SKM-1 (cell line): ENCODE data around the gene ZNF778.
"Not testable (repeated sequence)": the region's sequence is repeated elsewhere in the genome, so short reads cannot be mapped to it uniquely, and the experiment has no call there.

ENCODE experiments used
- DNase-seq: peaks from one replicate; lab custom pipeline; 2025; ENCODE audit not compliant: unreplicated experiment; lab: John Stamatoyannopoulos, UW

ZNF778 gene

GRCh38 chr16:89210904-89211515 is 6.5 kb upstream of the ZNF778 start:
- DNase-seq: no peak

GRCh38 chr16:89216315-89217137 is 977 bp upstream of the ZNF778 start:
- DNase-seq: peak; percentile 40

- DNase-seq: no peak
Observed at GRCh38 chr16:89217138-89217387, 440 bp upstream of the ZNF778 start.

GRCh38 chr16:89219365-89219764 is 1.9 kb downstream of the ZNF778 start:
- no peak for DNase-seq

GRCh38 chr16:89221604-89222003 is 4.1 kb downstream of the ZNF778 start:
- DNase-seq: no peak

GRCh38 chr16:89222931-89223330 is 5.4 kb downstream of the ZNF778 start:
- DNase-seq: no peak

- DNase-seq: no peak
Observed at GRCh38 chr16:89224665-89225064, 7.2 kb downstream of the ZNF778 start.

GRCh38 chr16:89230255-89230654 is 12.8 kb downstream of the ZNF778 start:
- no peak for DNase-seq

GRCh38 chr16:89232107-89232506 is 14.6 kb downstream of the ZNF778 start:
- DNase-seq: no peak

GRCh38 chr16:89233678-89234490 is 16.4 kb downstream of the ZNF778 start:
- peak; percentile 52 for DNase-seq

GRCh38 chr16:89237733-89238132 is 20.2 kb downstream of the ZNF778 start:
- DNase-seq: no peak

- peak; percentile 28 for DNase-seq
Observed at GRCh38 chr16:89241187-89242007, 23.9 kb downstream of the ZNF778 start.

GRCh38 chr16:89242795-89243200 is 25.3 kb downstream of the ZNF778 start:
- no peak for DNase-seq

GRCh38 chr16:89243664-89244063 is 26.2 kb downstream of the ZNF778 start:
- no peak for DNase-seq

- not testable (repeated sequence) for DNase-seq
Observed at GRCh38 chr16:89244264-89244663, 26.8 kb downstream of the ZNF778 start.

GRCh38 chr16:89244754-89245153 is 27.3 kb downstream of the ZNF778 start:
- no peak for DNase-seq

GRCh38 chr16:89246383-89246902 is 28.9 kb downstream of the ZNF778 start:
- no peak for DNase-seq

GRCh38 chr16:89246903-89247733 is 29.6 kb downstream of the ZNF778 start:
- DNase-seq: peak; percentile 62

GRCh38 chr16:89247734-89248075 is 30.2 kb downstream of the ZNF778 start:
- not testable (repeated sequence) for DNase-seq
